CD14-positive monocyte (primary cell): ENCODE results near the gene RGS3. TPM values are rescaled to one million over a fixed set of nuclear protein-coding genes. Genes with fewer than 3 reads are reported as not detected.

ENCODE experiments used
- DNase-seq, 3 donors: peaks; one replicate each; pipeline ENCODE4 v3.0.0-alpha.2; 2011 to 2022
- H2AFZ ChIP-seq: 2 replicates; pipeline ENCODE4 v1.6.0; 2012; ENCODE audit warnings: mild to moderate bottlenecking, low read depth, low read length, inconsistent platforms; ENCODE audit not compliant: insufficient read depth, poor library complexity, severe bottlenecking
- H3K27ac ChIP-seq, 2 donors: 1 replicate in 1 of 2; 2 replicates in 1 of 2; pipeline ENCODE4 v1.5.1; 2012 to 2013; ENCODE audit warnings: low read length in 2 of 2, control low read depth in 1 of 2, inconsistent platforms in 1 of 2, low read depth in 1 of 2, mild to moderate bottlenecking in 1 of 2
- H3K27me3 ChIP-seq, 2 donors: one replicate each; pipeline versions ENCODE4 v1.6.0 to v1.6.1; 2011 to 2013; ENCODE audit warnings: low read length in 2 of 2; ENCODE audit not compliant: control insufficient read depth in 2 of 2, insufficient read depth in 2 of 2
- H3K36me3 ChIP-seq, 2 donors: replicated peaks in 1 of 2; 1 replicate in 1 of 2; 2 replicates in 1 of 2; pipeline versions ENCODE4 v1.5.1 to v1.6.1; 2012 to 2013; ENCODE audit warnings: low read length in 2 of 2, control low read depth in 1 of 2, inconsistent platforms in 1 of 2, mild to moderate bottlenecking in 1 of 2; ENCODE audit not compliant: insufficient read depth in 2 of 2, control insufficient read depth in 1 of 2
- H3K4me1 ChIP-seq, 2 donors: 1 replicate in 1 of 2; 2 replicates in 1 of 2; pipeline versions ENCODE4 v1.5.1 to v1.6.1; 2012 to 2013; ENCODE audit warnings: low read length in 2 of 2, control low read depth in 1 of 2, inconsistent platforms in 1 of 2, mild to moderate bottlenecking in 1 of 2, moderate library complexity in 1 of 2; ENCODE audit not compliant: insufficient read depth in 2 of 2, control insufficient read depth in 1 of 2
- H3K4me2 ChIP-seq: replicated peaks from 2 replicates; pipeline ENCODE3; 2012; ENCODE audit warnings: low read length, moderate library complexity, mild to moderate bottlenecking; ENCODE audit not compliant: poor library complexity, severe bottlenecking; ENCODE audit errors: extremely low read depth
- H3K4me3 ChIP-seq, 3 experiments: fragments of 200-600 bp in 1 of 3; sonication (generic) in 1 of 3; replicated peaks in 1 of 3; 1 replicate in 2 of 3; 2 replicates in 1 of 3; pipeline ENCODE4 v1.5.1; 2011 to 2013; ENCODE audit warnings: low read length in 3 of 3, mild to moderate bottlenecking in 3 of 3, control low read depth in 2 of 3, low read depth in 2 of 3, inconsistent platforms in 1 of 3, moderate library complexity in 1 of 3
- H3K79me2 ChIP-seq: 2 replicates; pipeline ENCODE4 v1.6.0; 2012; ENCODE audit warnings: mild to moderate bottlenecking, control low read depth, inconsistent platforms, low read length, moderate library complexity; ENCODE audit not compliant: insufficient read depth
- H3K9ac ChIP-seq: 2 replicates; pipeline ENCODE4 v1.6.0; 2017; ENCODE audit warnings: low read length, mild to moderate bottlenecking; ENCODE audit not compliant: insufficient read depth, poor library complexity, severe bottlenecking
- H3K9me3 ChIP-seq, 2 donors: replicated peaks in 1 of 2; 1 replicate in 1 of 2; 2 replicates in 1 of 2; pipeline versions ENCODE4 v1.5.1 to v1.6.1; 2012 to 2013; ENCODE audit warnings: low read length in 2 of 2, control low read depth in 1 of 2; ENCODE audit not compliant: control insufficient read depth in 1 of 2, insufficient read depth in 1 of 2
- H4K20me1 ChIP-seq: 2 replicates; pipeline ENCODE4 v1.6.0; 2012; ENCODE audit warnings: mild to moderate bottlenecking, low read length, control low read depth, moderate library complexity; ENCODE audit not compliant: insufficient read depth
- H3K27ac Mint-ChIP-seq, 7 donors: one replicate each; pipeline ENCODE4 v1.8.0; 2020; ENCODE audit warnings: mild to moderate bottlenecking in 7 of 7, mixed read lengths in 7 of 7, moderate library complexity in 6 of 7, inconsistent platforms in 2 of 7
- H3K27me3 Mint-ChIP-seq, 3 donors: one replicate each; pipeline ENCODE4 v1.8.0; 2021 to 2022; ENCODE audit warnings: low read depth in 3 of 3, mild to moderate bottlenecking in 3 of 3, mixed read lengths in 3 of 3, moderate library complexity in 3 of 3, inconsistent platforms in 1 of 3
- H3K36me3 Mint-ChIP-seq, 2 donors: one replicate each; pipeline ENCODE4 v1.8.0; 2020; ENCODE audit warnings: mixed read lengths in 2 of 2, inconsistent platforms in 1 of 2, mild to moderate bottlenecking in 1 of 2
- H3K4me1 Mint-ChIP-seq: one replicate; pipeline ENCODE4 v1.8.0; 2020; ENCODE audit warnings: mild to moderate bottlenecking, mixed read lengths
- H3K4me3 Mint-ChIP-seq, 2 donors: one replicate each; pipeline ENCODE4 v1.8.0; 2020; ENCODE audit warnings: mild to moderate bottlenecking in 2 of 2, mixed read lengths in 2 of 2, moderate library complexity in 1 of 2
- H3K9me3 Mint-ChIP-seq, 7 donors: one replicate each; pipeline ENCODE4 v1.8.0; 2020 to 2022; ENCODE audit warnings: mixed read lengths in 7 of 7, mild to moderate bottlenecking in 6 of 7, moderate library complexity in 6 of 7, inconsistent platforms in 2 of 7
- CTCF ChIP-seq: fragments of 200-600 bp; IDR thresholded peaks from one replicate; pipeline ENCODE4 v1.8.0; 2022; ENCODE audit warnings: antibody characterized with exemption, mild to moderate bottlenecking
- WGBS: methylation state at CpG from one replicate; pipeline ENCODE4 v1.1.5; 2013; ENCODE audit warnings: missing lambda C conversion rate; ENCODE audit not compliant: insufficient coverage; 5-methylcytosine and 5-hydroxymethylcytosine counted together
- intact Hi-C, 2 donors: fragments of 100-400 bp; cut with micrococcal nuclease; formaldehyde crosslinking; loops; one replicate each; pipeline versions ENCODE4 v1.15.0 to v1.15.1; 2023
- polyA plus RNA-seq, 3 donors: library from polyadenylated mRNA; depleted of rRNA in 1 of 3; unstranded in 2 of 3; stranded (reverse) in 1 of 3; fragments of 300-500 nt in 2 of 3; fragments of >200 nt in 1 of 3; fragmentation: Illumina TruSeq in 2 of 3; gene quantifications; 1 replicate in 2 of 3; 2 replicates in 1 of 3; pipeline ENCODE4 v1.2.3, GENCODE V29; 2012 to 2021

Gene RGS3
- polyA plus RNA-seq, 3 donors: 9.1 to 16.2 (median 15.8) TPM

GRCh38 chr9:113481176-113481787 lies 17.8 kb downstream of the RGS3 start:
- 98% methylated on average over 7 of the region's 7 CpGs for WGBS
- H3K27me3 Mint-ChIP-seq: peaks cover 0 to 3% (median 2%) of the 10 kb centered on the region in 3 donors

GRCh38 chr9:113482341-113482740 lies 18.8 kb downstream of the RGS3 start:
- no peak for TF ChIP-seq CTCF
- 100% methylated on average over 3 of the region's 10 CpGs for WGBS
- intact Hi-C loops: no loop called here
- H3K36me3 ChIP-seq: no peaks in the 10 kb centered on the region
- Mint-ChIP-seq H3K27ac (no peak overlapping the region), H3K27me3 (peaks cover 0 to 3% (median under 1%) of the 10 kb centered on the region in 3 donors), H3K9me3 (peaks cover 0 to 3% (median 0%) of the 10 kb centered on the region in 7 donors), H3K36me3 (no peaks in the 10 kb centered on the region), H3K4me1 (peaks cover 5% of the 10 kb centered on the region), H3K4me3 (no peak overlapping the region)
- H2AFZ ChIP-seq: no peak overlapping the region
- H3K4me3 ChIP-seq: no peak overlapping the region
- H3K4me2 ChIP-seq: no peak overlapping the region
- H3K27ac ChIP-seq: no peak overlapping the region
- H3K27me3 ChIP-seq: no peaks in the 10 kb centered on the region
- no peaks in the 10 kb centered on the region for H3K9me3 ChIP-seq
- H4K20me1 ChIP-seq: no peaks in the 10 kb centered on the region
- H3K79me2 ChIP-seq: no peaks in the 10 kb centered on the region
- no peak for DNase-seq
- H3K4me1 ChIP-seq: no peaks in the 10 kb centered on the region
- H3K9ac ChIP-seq: no peak overlapping the region

More at GRCh38 chr9:113481176-113481787, 17.8 kb downstream of the RGS3 start:
- Histone ChIP-seq H3K27ac (no peak overlapping the region), H2AFZ (no peak overlapping the region), H3K36me3 (no peaks in the 10 kb centered on the region), H3K9me3 (no peaks in the 10 kb centered on the region), H3K4me2 (no peak overlapping the region), H3K27me3 (no peaks in the 10 kb centered on the region), H4K20me1 (no peaks in the 10 kb centered on the region), H3K9ac (no peak overlapping the region), H3K4me1 (no peaks in the 10 kb centered on the region), H3K4me3 (no peak overlapping the region), H3K79me2 (no peaks in the 10 kb centered on the region)
- TF ChIP-seq CTCF: no peak
- intact Hi-C loops: no loop called here
- Mint-ChIP-seq H3K36me3 (no peaks in the 10 kb centered on the region), H3K4me3 (no peak overlapping the region), H3K9me3 (peaks cover 0 to 3% (median 0%) of the 10 kb centered on the region in 7 donors), H3K27ac (peak overlapping the region in 5 of 7 donors; percentile 36 to 73 (median 37)), H3K4me1 (peaks cover 5% of the 10 kb centered on the region)
- no peak for DNase-seq
